HEK293T (cell line): ENCODE data around the gene PCDHGA9.
"Not testable (repeated sequence)": the region's sequence is repeated elsewhere in the genome, so short reads cannot be mapped to it uniquely, and the experiment has no call there.

Source experiments
- FOXA1 ChIP-seq: fragments of 450-650 bp; IDR thresholded peaks from 2 replicates; pipeline ENCODE4 v1.6.1; 2016; ENCODE audit warnings: mild to moderate bottlenecking
- FOXK2 ChIP-seq: fragments of 450-650 bp; IDR thresholded peaks from 2 replicates; pipeline ENCODE4 v1.6.1; 2016; ENCODE audit warnings: mild to moderate bottlenecking
- SP1 ChIP-seq: fragments of 450-650 bp; IDR thresholded peaks from 2 replicates; pipeline ENCODE4 v1.6.1; 2017

- TF ChIP-seq FOXA1, FOXK2, SP1: not testable (repeated sequence)
Observed at GRCh38 chr5:141414548-141415274, 12.1 kb downstream of the PCDHGA9 start.
